ENCODE data around the gene PRSS22.
A peak's percentile ranks its signal among the peaks of the same experiment; 100 is the strongest.

DNA sequence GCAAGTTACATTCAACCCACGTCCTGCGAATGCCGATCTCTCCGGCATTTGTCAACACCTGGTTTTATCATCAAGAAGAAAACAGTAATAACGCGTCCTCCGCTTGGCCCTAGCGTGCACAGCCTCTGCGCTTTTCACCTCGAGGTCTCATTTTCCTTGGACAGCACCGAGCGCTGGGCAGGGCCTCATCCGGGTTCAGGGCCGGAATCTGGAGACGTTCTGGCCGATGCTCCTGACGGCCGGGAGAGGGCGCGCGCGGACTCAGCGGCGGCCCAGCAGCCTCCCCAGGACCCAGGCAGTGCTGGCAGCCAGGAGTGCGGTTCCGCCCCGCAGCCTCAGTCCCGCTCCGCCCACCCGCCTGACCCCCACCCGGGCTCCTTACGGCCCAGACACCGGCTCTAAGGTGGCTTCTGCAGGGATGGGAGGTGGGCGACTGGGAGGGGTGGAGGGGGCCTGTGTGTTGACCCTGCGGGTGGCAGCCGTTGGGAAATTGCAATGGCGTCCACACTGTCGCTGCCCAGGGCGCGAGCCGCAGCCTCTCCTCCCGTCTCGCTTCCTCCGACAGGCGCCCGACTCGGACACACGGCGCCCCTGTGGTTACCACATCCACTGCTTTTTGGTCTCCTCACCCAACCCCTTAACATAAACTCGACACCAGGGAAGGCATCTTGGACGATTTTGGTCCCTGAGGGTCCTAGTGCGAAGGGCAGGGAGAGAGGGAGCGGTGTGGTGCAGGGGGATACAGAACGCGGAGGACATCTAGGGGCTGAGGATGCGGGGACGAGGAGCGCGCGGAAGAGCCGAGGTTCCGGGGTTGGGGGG is 46.3 kb upstream of the PRSS22 start:
- TF ChIP-seq POLR2AphosphoS5 (IDR thresholded peaks at IDR 0.05; ENCODE audit: low read depth, low read length), result peak; percentile 80
- TF ChIP-seq MXI1 (IDR thresholded peaks at IDR 0.05; ENCODE audit: low read depth, low read length), result peak; percentile 72
- peak; percentile 52 for TF ChIP-seq TAF1 (IDR thresholded peaks at IDR 0.05; ENCODE audit: borderline replicate concordance, low read depth, low read length)
- TF ChIP-seq CHD2 (IDR thresholded peaks at IDR 0.05; ENCODE audit: low read length, partially characterized antibody), result peak; percentile 55
- TF ChIP-seq RXRA (IDR thresholded peaks at IDR 0.05; ENCODE audit: borderline replicate concordance, low read depth), result no peak
- TF ChIP-seq, protein P1, sequence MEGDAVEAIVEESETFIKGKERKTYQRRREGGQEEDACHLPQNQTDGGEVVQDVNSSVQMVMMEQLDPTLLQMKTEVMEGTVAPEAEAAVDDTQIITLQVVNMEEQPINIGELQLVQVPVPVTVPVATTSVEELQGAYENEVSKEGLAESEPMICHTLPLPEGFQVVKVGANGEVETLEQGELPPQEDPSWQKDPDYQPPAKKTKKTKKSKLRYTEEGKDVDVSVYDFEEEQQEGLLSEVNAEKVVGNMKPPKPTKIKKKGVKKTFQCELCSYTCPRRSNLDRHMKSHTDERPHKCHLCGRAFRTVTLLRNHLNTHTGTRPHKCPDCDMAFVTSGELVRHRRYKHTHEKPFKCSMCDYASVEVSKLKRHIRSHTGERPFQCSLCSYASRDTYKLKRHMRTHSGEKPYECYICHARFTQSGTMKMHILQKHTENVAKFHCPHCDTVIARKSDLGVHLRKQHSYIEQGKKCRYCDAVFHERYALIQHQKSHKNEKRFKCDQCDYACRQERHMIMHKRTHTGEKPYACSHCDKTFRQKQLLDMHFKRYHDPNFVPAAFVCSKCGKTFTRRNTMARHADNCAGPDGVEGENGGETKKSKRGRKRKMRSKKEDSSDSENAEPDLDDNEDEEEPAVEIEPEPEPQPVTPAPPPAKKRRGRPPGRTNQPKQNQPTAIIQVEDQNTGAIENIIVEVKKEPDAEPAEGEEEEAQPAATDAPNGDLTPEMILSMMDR (IDR thresholded peaks at IDR 0.05), result peak; percentile 84
- no peak for TF ChIP-seq RFX5 (IDR thresholded peaks at IDR 0.05; ENCODE audit: low read length)
- peak; percentile 83 for TF ChIP-seq YY1 (IDR thresholded peaks at IDR 0.05; ENCODE audit: low read depth)
- no peak for TF ChIP-seq FOSL2 (IDR thresholded peaks at IDR 0.05; ENCODE audit: borderline replicate concordance, low read depth)
- TF ChIP-seq TEAD4 (IDR thresholded peaks at IDR 0.05; ENCODE audit: borderline replicate concordance, insufficient read depth), result no peak
- TF ChIP-seq RCOR1 (IDR thresholded peaks at IDR 0.05; ENCODE audit: low read length), result no peak
- TF ChIP-seq EZH2phosphoT487 (IDR thresholded peaks at IDR 0.05; ENCODE audit: borderline replicate concordance, low read depth), result no peak
- no peak for TF ChIP-seq EP300 (IDR thresholded peaks at IDR 0.05; ENCODE audit: borderline replicate concordance in 1 of 2, low read depth in 1 of 2, low read length in 1 of 2)
- no peak for TF ChIP-seq MEF2A (IDR thresholded peaks at IDR 0.05; ENCODE audit: borderline replicate concordance, low read depth)

Measured in SK-N-SH (cell line).